Measurements from ENCODE around the gene SLC41A2.

DNA sequence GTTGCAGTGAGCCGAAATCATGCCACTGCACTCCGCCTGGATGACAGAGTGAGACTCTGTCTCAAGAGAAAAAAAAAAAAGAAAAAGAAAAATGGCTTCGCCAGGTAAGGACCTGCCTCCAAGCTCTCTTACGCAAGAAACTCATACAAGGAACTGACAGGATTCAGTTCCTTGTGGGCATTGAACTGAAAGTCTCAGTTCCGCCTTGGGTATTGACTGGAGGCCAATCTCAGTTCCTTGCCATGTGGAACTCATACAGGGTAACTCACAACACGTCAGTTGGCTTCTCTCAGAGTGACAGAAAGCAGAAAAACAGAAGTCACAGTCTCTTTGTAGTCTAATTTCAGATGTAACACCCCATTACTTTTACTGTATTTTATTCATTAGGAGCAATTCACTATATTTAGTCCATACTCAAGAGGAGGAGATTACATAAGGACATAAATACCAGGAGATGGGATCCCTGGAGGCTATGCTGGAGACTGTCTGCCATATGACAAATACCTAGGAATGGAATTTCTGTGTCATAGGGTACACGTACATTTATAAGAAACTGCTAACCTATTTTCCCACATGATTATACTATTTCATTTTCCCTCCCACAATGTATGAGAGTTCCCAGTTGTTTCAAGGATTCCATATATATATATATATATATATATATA, 16.7 kb upstream of the SLC41A2 start:
- no peak for TF ChIP-seq POLR2AphosphoS5 (IDR thresholded peaks at IDR 0.05; ENCODE audit: low read depth)
- TF ChIP-seq, protein P1, sequence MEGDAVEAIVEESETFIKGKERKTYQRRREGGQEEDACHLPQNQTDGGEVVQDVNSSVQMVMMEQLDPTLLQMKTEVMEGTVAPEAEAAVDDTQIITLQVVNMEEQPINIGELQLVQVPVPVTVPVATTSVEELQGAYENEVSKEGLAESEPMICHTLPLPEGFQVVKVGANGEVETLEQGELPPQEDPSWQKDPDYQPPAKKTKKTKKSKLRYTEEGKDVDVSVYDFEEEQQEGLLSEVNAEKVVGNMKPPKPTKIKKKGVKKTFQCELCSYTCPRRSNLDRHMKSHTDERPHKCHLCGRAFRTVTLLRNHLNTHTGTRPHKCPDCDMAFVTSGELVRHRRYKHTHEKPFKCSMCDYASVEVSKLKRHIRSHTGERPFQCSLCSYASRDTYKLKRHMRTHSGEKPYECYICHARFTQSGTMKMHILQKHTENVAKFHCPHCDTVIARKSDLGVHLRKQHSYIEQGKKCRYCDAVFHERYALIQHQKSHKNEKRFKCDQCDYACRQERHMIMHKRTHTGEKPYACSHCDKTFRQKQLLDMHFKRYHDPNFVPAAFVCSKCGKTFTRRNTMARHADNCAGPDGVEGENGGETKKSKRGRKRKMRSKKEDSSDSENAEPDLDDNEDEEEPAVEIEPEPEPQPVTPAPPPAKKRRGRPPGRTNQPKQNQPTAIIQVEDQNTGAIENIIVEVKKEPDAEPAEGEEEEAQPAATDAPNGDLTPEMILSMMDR (IDR thresholded peaks at IDR 0.05; ENCODE audit: insufficient read depth, low read length): no peak
- no peak for TF ChIP-seq GABPA (IDR thresholded peaks at IDR 0.05; ENCODE audit: low read depth)
